HCT116 (cell line): Measurements from ENCODE around the gene IGFBP7. TPM values are rescaled to one million over a fixed set of nuclear protein-coding genes. Genes with fewer than 3 reads are reported as not detected.

Experiments
- ATAC-seq: fragments of 200-7000 bp; cut with Tn5 transposase; 2 replicates; pipeline ENCODE4 v1.9.1; 2020; ENCODE audit warnings: mild to moderate bottlenecking, moderate library complexity
- BruUV-seq: library from RNA; stranded (reverse); fragments of 400-500 nt; replicated peaks from 2 replicates; lab custom pipeline; 2021; lab: Mats Ljungman, UMichigan
- CTCF ChIA-PET: fragments of 300-600 bp; sonication (Branson Sonifier 250); formaldehyde crosslinking; loops from one replicate; lab custom pipeline; 2021; ENCODE audit warnings: antibody characterized with exemption; lab: Charles Lee
- POLR2A ChIA-PET: fragments of 300-600, 350-600 bp; sonication (Branson Sonifier 250); formaldehyde crosslinking; loops from one replicate; lab custom pipeline; 2021; ENCODE audit warnings: antibody characterized with exemption; lab: Charles Lee
- RAD21 ChIA-PET, 2 experiments: fragments of 300-600 bp; sonication (Branson Sonifier 250); formaldehyde crosslinking; loops; one replicate each; lab custom pipeline; 2023; ENCODE audit warnings: low total read pairs in 2 of 2; ENCODE audit not compliant: uncharacterized antibody in 2 of 2, unreplicated experiment in 2 of 2, low non-redundant PET in 1 of 2; lab: Charles Lee
- DNase-seq: peaks from one replicate; pipeline ENCODE4 v3.0.0-alpha.2; 2010; ENCODE audit warnings: low read depth, low spot score
- H2AFZ ChIP-seq: fragments of 200-600 bp; shearing (Covaris generic), sonication (generic); 2 replicates; pipeline ENCODE4 v1.6.1; 2017; ENCODE audit warnings: low read depth, mixed run types, mixed read lengths, antibody characterized with exemption, low read length; ENCODE audit not compliant: poor library complexity, severe bottlenecking
- H3K27ac ChIP-seq: 2 replicates; pipeline ENCODE4 v1.5.1; 2012; ENCODE audit warnings: low read depth, low read length
- H3K27me3 ChIP-seq: fragments of 200-600 bp; sonication (generic); 2 replicates; pipeline ENCODE4 v1.6.1; 2016; ENCODE audit warnings: mixed run types, low read length, mixed read lengths; ENCODE audit not compliant: insufficient read depth
- H3K36me3 ChIP-seq, 2 experiments: fragments of 200-500 bp in 1 of 2; fragments of 200-600 bp in 1 of 2; sonication (Bioruptor generic) in 1 of 2; sonication (generic) in 1 of 2; 2 replicates each; pipeline versions ENCODE4 v1.5.1 to v1.6.1; 2014 to 2016; ENCODE audit warnings: low read length in 2 of 2, inconsistent platforms in 1 of 2, mixed read lengths in 1 of 2, mixed run types in 1 of 2; ENCODE audit not compliant: insufficient read depth in 2 of 2, control insufficient read depth in 1 of 2
- H3K4me1 ChIP-seq, 2 experiments: fragments of 200-600 bp in 1 of 2; sonication (generic) in 1 of 2; 2 replicates each; pipeline versions ENCODE4 v1.5.1 to v1.6.1; 2012 to 2017; ENCODE audit warnings: low read length in 2 of 2, inconsistent platforms in 1 of 2, mild to moderate bottlenecking in 1 of 2, mixed read lengths in 1 of 2, mixed run types in 1 of 2, moderate library complexity in 1 of 2; ENCODE audit not compliant: insufficient read depth in 2 of 2, control insufficient read depth in 1 of 2
- H3K4me2 ChIP-seq: fragments of 200-600 bp; sonication (generic); 2 replicates; pipeline ENCODE4 v1.6.1; 2017; ENCODE audit warnings: mixed run types, low read length, mixed read lengths
- H3K4me3 ChIP-seq, 2 experiments: fragments of 200-600 bp in 1 of 2; sonication (generic) in 1 of 2; replicated peaks in 1 of 2; 2 replicates each; pipeline ENCODE4 v1.5.1; 2011 to 2016; ENCODE audit warnings: low read length in 2 of 2, control low read depth in 1 of 2, low read depth in 1 of 2, mild to moderate bottlenecking in 1 of 2, mixed read lengths in 1 of 2, mixed run types in 1 of 2
- H3K79me2 ChIP-seq: fragments of 200-600 bp; sonication (generic); 2 replicates; pipeline ENCODE4 v1.6.1; 2017; ENCODE audit warnings: mild to moderate bottlenecking, mixed run types, low read length, moderate library complexity, mixed read lengths; ENCODE audit not compliant: insufficient read depth
- H3K9ac ChIP-seq: fragments of 200-600 bp; sonication (generic); 2 replicates; pipeline ENCODE4 v1.6.1; 2016; ENCODE audit warnings: low read length, mixed read lengths
- H3K9me2 ChIP-seq: fragments of 200-600 bp; sonication (generic), shearing (Covaris generic); 2 replicates; pipeline ENCODE4 v1.6.1; 2017; ENCODE audit warnings: mixed run types, mild to moderate bottlenecking, moderate library complexity; ENCODE audit not compliant: insufficient read depth
- H3K9me3 ChIP-seq, 2 experiments: fragments of 200-500 bp in 1 of 2; fragments of 200-600 bp in 1 of 2; sonication (Bioruptor generic) in 1 of 2; sonication (generic) in 1 of 2; 2 replicates each; pipeline ENCODE4 v1.6.1; 2014 to 2017; ENCODE audit warnings: low read length in 2 of 2, mixed read lengths in 2 of 2, inconsistent platforms in 1 of 2, low read depth in 1 of 2, mild to moderate bottlenecking in 1 of 2, mixed run types in 1 of 2, moderate library complexity in 1 of 2; ENCODE audit not compliant: control insufficient read depth in 1 of 2, insufficient read depth in 1 of 2
- H4K20me1 ChIP-seq: fragments of 200-600 bp; sonication (generic), shearing (Covaris generic); 2 replicates; pipeline ENCODE4 v1.6.1; 2017; ENCODE audit warnings: mixed run types, mild to moderate bottlenecking, moderate library complexity; ENCODE audit not compliant: insufficient read depth
- ATF3 ChIP-seq: IDR thresholded peaks from 2 replicates; pipeline ENCODE4 v1.6.1; 2012
- CBX3 ChIP-seq: IDR thresholded peaks from 2 replicates; pipeline ENCODE4 v1.6.1; 2012; ENCODE audit warnings: low read depth
- CEBPB ChIP-seq: IDR thresholded peaks from 2 replicates; pipeline ENCODE4 v1.6.1; 2012; ENCODE audit warnings: low read depth
- CTCF ChIP-seq, 3 experiments: fragments of 200-600 bp in 1 of 3; sonication (generic) in 1 of 3; IDR thresholded peaks in 2 of 3; conservative IDR thresholded peaks in 1 of 3; 2 replicates each; pipeline ENCODE4 v1.5.1; 2012 to 2017; ENCODE audit warnings: low read depth in 2 of 3, low read length in 2 of 3, antibody characterized with exemption in 1 of 3, borderline replicate concordance in 1 of 3, control low read depth in 1 of 3, mild to moderate bottlenecking in 1 of 3, mixed read lengths in 1 of 3, mixed run types in 1 of 3, moderate library complexity in 1 of 3; ENCODE audit not compliant: insufficient read depth in 1 of 3
- EGR1 ChIP-seq: IDR thresholded peaks from 2 replicates; pipeline ENCODE4 v1.6.1; 2012; ENCODE audit warnings: low read depth
- ELF1 ChIP-seq: IDR thresholded peaks from 2 replicates; pipeline ENCODE4 v1.6.1; 2012; ENCODE audit warnings: low read depth, borderline replicate concordance
- EZH2 ChIP-seq: fragments of 200-600 bp; sonication (generic); IDR thresholded peaks from 2 replicates; pipeline ENCODE4 v1.6.1; 2017; ENCODE audit warnings: antibody characterized with exemption, mixed run types
- EZH2phosphoT487 ChIP-seq: fragments of 200-600 bp; IDR thresholded peaks from 2 replicates; pipeline ENCODE4 v1.6.1; 2018; ENCODE audit warnings: antibody characterized with exemption, borderline replicate concordance
- FOSL1 ChIP-seq: IDR thresholded peaks from 2 replicates; pipeline ENCODE4 v1.6.1; 2012; ENCODE audit warnings: low read depth
- JUND ChIP-seq: IDR thresholded peaks from 2 replicates; pipeline ENCODE4 v1.6.1; 2012
- MAX ChIP-seq: IDR thresholded peaks from 2 replicates; pipeline ENCODE4 v1.6.1; 2012
- POLR2A ChIP-seq: IDR thresholded peaks from 2 replicates; pipeline ENCODE4 v1.7.0; 2011; ENCODE audit warnings: borderline replicate concordance; ENCODE audit not compliant: insufficient read depth, insufficient read length; ENCODE audit errors: extremely low read depth
- POLR2AphosphoS5 ChIP-seq: IDR thresholded peaks from 2 replicates; pipeline ENCODE4 v1.6.1; 2011; ENCODE audit warnings: mild to moderate bottlenecking, low read depth, low read length, moderate library complexity
- RAD21 ChIP-seq: IDR thresholded peaks from 2 replicates; pipeline ENCODE4 v1.6.1; 2012; ENCODE audit warnings: low read depth, mild to moderate bottlenecking
- SP1 ChIP-seq: IDR thresholded peaks from 2 replicates; pipeline ENCODE4 v1.6.1; 2012; ENCODE audit warnings: low read depth
- SRF ChIP-seq: IDR thresholded peaks from 2 replicates; pipeline ENCODE4 v1.6.1; 2012; ENCODE audit warnings: low read depth
- TCF7L2 ChIP-seq: IDR thresholded peaks from 2 replicates; pipeline ENCODE4 v1.7.0; 2011; ENCODE audit warnings: borderline replicate concordance, inconsistent platforms; ENCODE audit not compliant: insufficient read depth, insufficient read length; ENCODE audit errors: extremely low read depth
- YY1 ChIP-seq: IDR thresholded peaks from 2 replicates; pipeline ENCODE4 v1.6.1; 2011; ENCODE audit warnings: low read length, low read depth, moderate library complexity, mild to moderate bottlenecking; ENCODE audit not compliant: insufficient replicate concordance; ENCODE audit errors: extremely low read depth
- ZBTB33 ChIP-seq: IDR thresholded peaks from 2 replicates; pipeline ENCODE4 v1.6.1; 2011; ENCODE audit warnings: mild to moderate bottlenecking, low read length, moderate library complexity; ENCODE audit not compliant: insufficient replicate concordance; ENCODE audit errors: extremely low read depth
- intact Hi-C: fragments of 100-400 bp; cut with micrococcal nuclease; formaldehyde crosslinking; loops from 2 replicates; pipeline ENCODE4 v1.10.0; 2022
- total RNA-seq: library from RNA; stranded (reverse); gene quantifications from one replicate; pipeline ENCODE4 v1.2.1, GENCODE V29; 2021; ENCODE audit not compliant: unreplicated experiment

IGFBP7 gene
- total RNA-seq, 1 experiment from 2014 or later = 0.91 TPM

- Histone ChIP-seq H3K4me2 (no peak overlapping the region), H3K27ac (no peak overlapping the region), H3K9me3 (no peaks in the 10 kb centered on the region)
- RAD21 ChIA-PET = no interaction called here
- TF ChIP-seq ZBTB33 = no peak
- TF ChIP-seq MAX = no peak
- no peak for TF ChIP-seq YY1
- TF ChIP-seq EGR1 = no peak
- no peak for TF ChIP-seq CTCF (IDR thresholded peaks at IDR 0.05 in 2 of 3, conservative IDR thresholded peaks at IDR 0.05 in 1 of 3; ENCODE audit: borderline replicate concordance in 1 of 3, insufficient read depth in 1 of 3, low read depth in 2 of 3, low read length in 2 of 3)
- TF ChIP-seq CEBPB = no peak
- TF ChIP-seq FOSL1 = no peak
- TF ChIP-seq JUND = no peak
- no peak for TF ChIP-seq POLR2A
- no peak for TF ChIP-seq ATF3
- TF ChIP-seq POLR2AphosphoS5 = no peak
- no peak for TF ChIP-seq SP1
- no peak for TF ChIP-seq RAD21
- TF ChIP-seq SRF = no peak
- TF ChIP-seq ELF1 = no peak
- no peak for TF ChIP-seq EZH2phosphoT487
- TF ChIP-seq EZH2 = no peak
- TF ChIP-seq TCF7L2 = no peak
- no peak for TF ChIP-seq CBX3
- TF ChIP-seq, all 23 proteins: peak for 0
- no peaks in the 10 kb centered on the region for H3K4me1 ChIP-seq
- no peak overlapping the region for H3K9ac ChIP-seq
- H3K36me3 ChIP-seq = no peaks in the 10 kb centered on the region
- H3K9me2 ChIP-seq = no peaks in the 10 kb centered on the region
- ATAC-seq (no peak), DNase-seq (no peak)
- H3K4me3 ChIP-seq = no peak overlapping the region
- H3K27me3 ChIP-seq = peaks cover 24% of the 10 kb centered on the region; the same call in 1 of the 2 replicates
- POLR2A ChIA-PET = interaction anchor here (0.9 kb wide), 1 partner anchor 14 kb away, joined by 3 read pairs; no protein-coding TSS in a partner anchor
- no peaks in the 10 kb centered on the region for H3K79me2 ChIP-seq
- intact Hi-C loops = no loop called here
- BruUV-seq = no TSS peak
- H2AFZ ChIP-seq = no peak overlapping the region
- CTCF ChIA-PET = no interaction called here
- H4K20me1 ChIP-seq = no peaks in the 10 kb centered on the region
Measured at GRCh38 chr4:57122959-57123358, 12.8 kb upstream of the IGFBP7 start.
